Lung (tissue), 12 donors: ENCODE results near the gene ADM5. TPM values are rescaled to one million over a fixed set of nuclear protein-coding genes. Genes with fewer than 3 reads are reported as not detected.

ENCODE experiments used
- ATAC-seq: fragments of 200-7000 bp; cut with Tn5 transposase; one replicate; pipeline ENCODE4 v1.9.1; 2020; ENCODE audit warnings: moderate number of reproducible peaks; ENCODE audit not compliant: insufficient read depth, low FRiP score
- DNase-seq, 3 donors: peaks; one replicate each; pipeline ENCODE4 v3.0.0-alpha.2; 2013 to 2017
- H3K27ac ChIP-seq, 2 donors: one replicate each; pipeline ENCODE4 v1.5.1; 2013; ENCODE audit warnings: mild to moderate bottlenecking in 2 of 2, moderate library complexity in 2 of 2, control low read depth in 1 of 2, inconsistent platforms in 1 of 2, low read depth in 1 of 2, low read length in 1 of 2
- H3K27me3 ChIP-seq, 3 donors: one replicate each; pipeline ENCODE4 v1.5.1; 2013; ENCODE audit warnings: low read length in 2 of 3; ENCODE audit not compliant: control insufficient read depth in 3 of 3, insufficient read depth in 3 of 3
- H3K36me3 ChIP-seq, 4 donors: one replicate each; pipeline ENCODE4 v1.5.1; 2013; ENCODE audit warnings: low read length in 4 of 4, mild to moderate bottlenecking in 1 of 4, moderate library complexity in 1 of 4; ENCODE audit not compliant: control insufficient read depth in 4 of 4, insufficient read depth in 4 of 4
- H3K4me1 ChIP-seq, 5 donors: one replicate each; pipeline ENCODE4 v1.5.1; 2013; ENCODE audit warnings: low read length in 5 of 5, mild to moderate bottlenecking in 2 of 5, moderate library complexity in 1 of 5; ENCODE audit not compliant: control insufficient read depth in 5 of 5, insufficient read depth in 5 of 5
- H3K4me3 ChIP-seq: one replicate; pipeline ENCODE4 v1.5.1; 2013; ENCODE audit warnings: mild to moderate bottlenecking, control low read depth, moderate library complexity
- H3K9ac ChIP-seq, 2 donors: one replicate each; pipeline ENCODE4 v1.5.1; 2013; ENCODE audit warnings: low read length in 2 of 2, control low read depth in 1 of 2; ENCODE audit not compliant: insufficient read depth in 1 of 2
- H3K9me3 ChIP-seq, 4 donors: one replicate each; pipeline ENCODE4 v1.5.1; 2013; ENCODE audit warnings: low read length in 3 of 4, mild to moderate bottlenecking in 1 of 4, moderate library complexity in 1 of 4; ENCODE audit not compliant: control insufficient read depth in 4 of 4, insufficient read depth in 3 of 4
- WGBS, 2 donors: extraction: QIAGEN DNeasy Blood & Tissue Kit; methylation state at CpG; one replicate each; pipeline ENCODE4 v1.1.7; 2013; 5-methylcytosine and 5-hydroxymethylcytosine counted together
- polyA plus RNA-seq, 2 donors: library from polyadenylated mRNA; stranded (reverse); fragments of 200-250 nt; gene quantifications; one replicate each; pipeline ENCODE4 v1.2.1, GENCODE V29; 2013
- total RNA-seq, 2 donors: library from RNA; depleted of rRNA in 1 of 2; stranded (reverse); fragments of >200 nt in 1 of 2; gene quantifications; one replicate each; pipeline ENCODE4 v1.2.1, GENCODE V29; 2014 to 2021
- TF ChIP-seq, protein P1 (sequence below): IDR thresholded peaks from 2 replicates; pipeline ENCODE4 v1.5.1; 2012; ENCODE audit warnings: mild to moderate bottlenecking; ENCODE audit errors: control extremely low read depth, extremely low read depth
- donor health status: control.
- donor health status: control.
- donor health status: Bipolar disorder and iron deficiency.
- donor health status: healthy.
- donor health status: DM: yes; HTN: yes; CAD: no.

Gene ADM5
- total and polyA plus RNA-seq, 4 donors: 0.60 to 4.2 (median 3.0) TPM

DNA sequence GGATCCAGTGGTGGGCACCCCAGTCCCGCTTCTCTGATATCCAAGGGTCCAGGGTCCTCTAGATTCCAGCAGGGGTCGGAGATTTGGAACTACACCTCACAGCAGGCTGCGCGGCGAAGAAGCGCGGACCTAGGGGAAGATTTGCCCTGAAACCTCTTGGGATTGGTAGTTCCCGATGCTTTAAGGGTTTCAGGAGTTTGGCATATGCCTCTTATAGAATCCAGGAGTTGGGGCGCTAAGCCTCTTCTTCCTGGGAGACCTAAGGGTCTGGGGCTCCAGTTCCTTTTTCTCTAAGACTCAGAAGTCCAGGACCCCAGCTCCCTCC, 23.3 kb upstream of the ADM5 start:
- WGBS, 2 donors: 0 to 1% methylated on average over 9 of the region's 9 CpGs
- H3K4me3 ChIP-seq: peak overlapping the region; percentile 24
- TF ChIP-seq, protein P1, sequence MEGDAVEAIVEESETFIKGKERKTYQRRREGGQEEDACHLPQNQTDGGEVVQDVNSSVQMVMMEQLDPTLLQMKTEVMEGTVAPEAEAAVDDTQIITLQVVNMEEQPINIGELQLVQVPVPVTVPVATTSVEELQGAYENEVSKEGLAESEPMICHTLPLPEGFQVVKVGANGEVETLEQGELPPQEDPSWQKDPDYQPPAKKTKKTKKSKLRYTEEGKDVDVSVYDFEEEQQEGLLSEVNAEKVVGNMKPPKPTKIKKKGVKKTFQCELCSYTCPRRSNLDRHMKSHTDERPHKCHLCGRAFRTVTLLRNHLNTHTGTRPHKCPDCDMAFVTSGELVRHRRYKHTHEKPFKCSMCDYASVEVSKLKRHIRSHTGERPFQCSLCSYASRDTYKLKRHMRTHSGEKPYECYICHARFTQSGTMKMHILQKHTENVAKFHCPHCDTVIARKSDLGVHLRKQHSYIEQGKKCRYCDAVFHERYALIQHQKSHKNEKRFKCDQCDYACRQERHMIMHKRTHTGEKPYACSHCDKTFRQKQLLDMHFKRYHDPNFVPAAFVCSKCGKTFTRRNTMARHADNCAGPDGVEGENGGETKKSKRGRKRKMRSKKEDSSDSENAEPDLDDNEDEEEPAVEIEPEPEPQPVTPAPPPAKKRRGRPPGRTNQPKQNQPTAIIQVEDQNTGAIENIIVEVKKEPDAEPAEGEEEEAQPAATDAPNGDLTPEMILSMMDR: no peak
- ATAC-seq (no peak), DNase-seq (no peak)
- peaks cover 0 to 16% (median 8%) of the 10 kb centered on the region in 5 donors for H3K4me1 ChIP-seq
- no peak overlapping the region for H3K27ac ChIP-seq
- peak overlapping the region; percentile 37 to 63 for H3K9ac ChIP-seq
- peaks cover 0 to 20% (median 7%) of the 10 kb centered on the region in 4 donors for H3K36me3 ChIP-seq
- H3K27me3 ChIP-seq: no peaks in the 10 kb centered on the region
- no peaks in the 10 kb centered on the region for H3K9me3 ChIP-seq

DNA sequence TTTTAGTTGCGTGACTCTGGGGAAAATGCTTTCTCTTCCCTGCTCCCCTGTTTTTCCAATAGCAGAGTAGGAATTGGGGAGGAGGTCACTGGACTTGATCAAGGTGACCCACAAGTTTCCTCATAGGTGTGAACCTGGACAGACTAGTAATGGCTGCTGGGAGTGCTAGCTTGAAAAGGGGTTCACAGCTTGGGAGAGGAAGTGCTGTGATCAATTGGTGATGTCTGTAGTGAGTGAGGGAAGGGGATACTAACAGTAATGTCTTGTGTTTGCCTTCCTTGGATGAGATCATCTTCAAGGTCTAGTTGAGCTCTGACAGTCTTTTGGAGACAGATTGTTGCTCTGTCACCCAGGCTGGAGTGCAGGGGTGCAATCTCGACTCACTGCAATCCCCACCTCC, 21.9 kb upstream of the ADM5 start:
- ATAC-seq (no peak), DNase-seq (no peak)
- Histone ChIP-seq H3K4me1 (peaks cover 0 to 21% (median 8%) of the 10 kb centered on the region in 5 donors), H3K27ac (no peak overlapping the region), H3K4me3 (no peak overlapping the region), H3K27me3 (no peaks in the 10 kb centered on the region), H3K9ac (no peak overlapping the region), H3K36me3 (peaks cover 0 to 9% (median 3%) of the 10 kb centered on the region in 4 donors), H3K9me3 (no peaks in the 10 kb centered on the region)
- 93 to 98% methylated on average over 2 of the region's 2 CpGs for WGBS, 2 donors
- TF ChIP-seq, protein P1: no peak

DNA sequence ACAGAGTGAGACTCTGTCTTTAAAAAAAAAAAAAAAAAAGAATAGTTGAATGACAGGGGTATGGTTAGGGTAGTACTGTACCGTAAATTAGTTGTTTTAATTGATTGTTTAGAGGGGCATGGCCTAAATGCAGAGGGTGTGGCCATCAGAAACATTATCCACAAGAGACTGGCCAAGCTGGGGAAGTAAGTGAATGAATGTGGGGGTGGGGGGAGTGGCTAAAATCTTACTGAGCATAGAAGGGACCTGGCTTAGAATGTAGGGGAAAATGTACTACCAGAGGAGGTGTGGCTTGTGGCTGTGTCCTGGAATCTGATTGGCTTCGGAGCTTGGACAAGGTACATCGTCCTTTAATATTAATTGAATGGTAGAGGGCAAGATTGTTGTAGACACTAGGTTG, 19.9 kb upstream of the ADM5 start:
- Histone ChIP-seq H3K27me3 (no peaks in the 10 kb centered on the region), H3K27ac (no peak overlapping the region), H3K4me1 (peaks cover 0 to 15% (median 8%) of the 10 kb centered on the region in 5 donors), H3K9ac (no peak overlapping the region), H3K9me3 (no peaks in the 10 kb centered on the region), H3K36me3 (peaks cover 0 to 5% (median 2%) of the 10 kb centered on the region in 4 donors), H3K4me3 (no peak overlapping the region)
- no peak for ATAC-seq
- TF ChIP-seq, protein P1: no peak
- WGBS, 2 donors: 92 to 98% methylated on average over 3 of the region's 3 CpGs
- no peak for DNase-seq

DNA sequence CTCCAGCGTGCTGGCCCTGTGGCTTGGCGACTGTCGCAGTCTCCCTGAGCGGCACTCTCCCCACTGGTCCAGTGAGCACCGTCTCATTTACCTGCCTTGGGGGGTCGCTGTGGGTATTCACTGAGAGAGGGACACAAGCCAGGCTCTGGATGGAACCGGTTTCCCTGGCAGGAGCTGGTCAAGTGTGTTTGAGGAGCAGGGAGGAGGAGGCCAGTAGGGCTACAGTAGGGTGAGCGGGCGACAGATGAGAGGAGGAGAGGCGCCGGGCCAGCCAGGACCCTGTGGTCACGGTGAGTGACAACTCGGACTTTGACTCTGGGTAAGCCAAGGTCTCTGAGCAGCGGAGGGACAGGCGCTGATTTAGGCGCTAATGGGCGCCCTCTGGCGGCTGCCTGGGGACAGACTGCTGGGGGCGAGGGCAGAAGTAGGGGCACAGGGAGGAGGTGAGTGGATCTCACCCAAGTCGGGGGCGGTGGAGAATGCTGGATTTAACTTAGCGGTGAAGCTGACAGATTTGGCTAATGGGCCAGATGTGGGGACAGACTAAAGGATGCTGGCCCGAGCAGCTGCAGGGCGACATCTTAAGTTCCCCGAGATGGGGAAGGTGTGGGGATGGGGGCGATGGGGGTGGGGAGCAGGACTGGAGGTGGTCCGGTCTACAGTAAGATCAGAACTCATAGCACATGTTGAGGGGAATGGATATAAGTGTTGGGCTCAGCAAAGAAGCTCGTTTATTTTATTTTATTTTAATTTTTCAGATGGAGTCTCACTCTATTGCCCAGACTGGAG, 17.1 kb upstream of the ADM5 start:
- ATAC-seq (no peak), DNase-seq (peak; percentile 68 to 71 (median 71))
- TF ChIP-seq, protein P1: peak; percentile 77
- peak overlapping the region in 1 of 2 donors; percentile 68 for H3K27ac ChIP-seq
- H3K9me3 ChIP-seq: no peaks in the 10 kb centered on the region
- peaks cover 0 to 9% (median 4%) of the 10 kb centered on the region in 5 donors for H3K4me1 ChIP-seq
- 26 to 33% methylated on average over 26 to 28 of the region's 28 CpGs for WGBS, 2 donors
- peaks cover 0 to 7% (median 2%) of the 10 kb centered on the region in 4 donors for H3K36me3 ChIP-seq
- no peak overlapping the region for H3K9ac ChIP-seq
- no peaks in the 10 kb centered on the region for H3K27me3 ChIP-seq
- H3K4me3 ChIP-seq: no peak overlapping the region
